Nephron (organoid): Measurements from ENCODE around the gene RNASE8.

Experiments
- H3K27ac Mint-ChIP-seq, 3 experiments: 2 replicates each; pipeline ENCODE4 v1.8.0; 2020; ENCODE audit warnings: mixed read lengths in 3 of 3, mild to moderate bottlenecking in 2 of 3, moderate library complexity in 1 of 3
- H3K27me3 Mint-ChIP-seq: 2 replicates; pipeline ENCODE4 v1.8.0; 2021; ENCODE audit warnings: low read depth, mild to moderate bottlenecking, moderate library complexity, mixed read lengths
- H3K36me3 Mint-ChIP-seq: 2 replicates; pipeline ENCODE4 v1.8.0; 2020; ENCODE audit warnings: low read depth, mixed read lengths
- H3K4me1 Mint-ChIP-seq: 2 replicates; pipeline ENCODE4 v1.8.0; 2020; ENCODE audit warnings: mixed read lengths
- H3K4me3 Mint-ChIP-seq, 3 experiments: 2 replicates each; pipeline ENCODE4 v1.8.0; 2020; ENCODE audit warnings: mild to moderate bottlenecking in 3 of 3, mixed read lengths in 3 of 3, moderate library complexity in 2 of 3
- H3K9me3 Mint-ChIP-seq: 2 replicates; pipeline ENCODE4 v1.8.0; 2020; ENCODE audit warnings: mixed read lengths
- CTCF ChIP-seq, 3 experiments: fragments of 200-600 bp; sonication (generic); IDR thresholded peaks; one replicate each; pipeline ENCODE4 v1.5.0; 2021; ENCODE audit warnings: antibody characterized with exemption in 3 of 3; ENCODE audit not compliant: unreplicated experiment in 3 of 3

RNASE8 gene

DNA sequence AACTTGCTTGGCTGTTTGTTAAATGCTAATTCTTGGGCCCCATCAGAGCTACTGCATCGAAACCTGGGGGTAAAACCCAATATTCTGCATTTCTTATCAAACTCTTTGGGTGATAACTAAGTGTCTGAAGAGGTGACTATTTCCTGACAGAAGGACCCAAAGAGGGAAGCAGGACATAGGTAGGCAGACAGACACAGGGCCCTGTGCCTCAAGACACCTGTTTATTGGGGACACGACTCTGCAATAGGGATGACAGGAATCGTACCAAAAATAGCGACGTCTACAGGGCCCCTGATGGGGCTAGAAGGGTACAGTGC lies 32.2 kb downstream of the RNASE8 start:
- Mint-ChIP-seq H3K4me3 (no peak overlapping the region), H3K27ac (no peak overlapping the region), H3K4me1 (peaks cover 36% of the 10 kb centered on the region), H3K9me3 (no peaks in the 10 kb centered on the region), H3K27me3 (no peaks in the 10 kb centered on the region), H3K36me3 (peaks cover 62% of the 10 kb centered on the region)
- no peak for TF ChIP-seq CTCF (IDR thresholded peaks at IDR 0.05; ENCODE audit: unreplicated experiment in 3 of 3)

GRCh38 chr14:21090194-21090939 lies 32.7 kb downstream of the RNASE8 start:
- Mint-ChIP-seq H3K27me3 (no peaks in the 10 kb centered on the region), H3K4me1 (peaks cover 41% of the 10 kb centered on the region), H3K4me3 (no peak overlapping the region), H3K9me3 (no peaks in the 10 kb centered on the region), H3K27ac (peak overlapping the region in 1 of 3 experiments; percentile 55), H3K36me3 (peaks cover 58% of the 10 kb centered on the region)
- peak; percentile 52 to 55 (median 54) for TF ChIP-seq CTCF (IDR thresholded peaks at IDR 0.05; ENCODE audit: unreplicated experiment in 3 of 3)

DNA sequence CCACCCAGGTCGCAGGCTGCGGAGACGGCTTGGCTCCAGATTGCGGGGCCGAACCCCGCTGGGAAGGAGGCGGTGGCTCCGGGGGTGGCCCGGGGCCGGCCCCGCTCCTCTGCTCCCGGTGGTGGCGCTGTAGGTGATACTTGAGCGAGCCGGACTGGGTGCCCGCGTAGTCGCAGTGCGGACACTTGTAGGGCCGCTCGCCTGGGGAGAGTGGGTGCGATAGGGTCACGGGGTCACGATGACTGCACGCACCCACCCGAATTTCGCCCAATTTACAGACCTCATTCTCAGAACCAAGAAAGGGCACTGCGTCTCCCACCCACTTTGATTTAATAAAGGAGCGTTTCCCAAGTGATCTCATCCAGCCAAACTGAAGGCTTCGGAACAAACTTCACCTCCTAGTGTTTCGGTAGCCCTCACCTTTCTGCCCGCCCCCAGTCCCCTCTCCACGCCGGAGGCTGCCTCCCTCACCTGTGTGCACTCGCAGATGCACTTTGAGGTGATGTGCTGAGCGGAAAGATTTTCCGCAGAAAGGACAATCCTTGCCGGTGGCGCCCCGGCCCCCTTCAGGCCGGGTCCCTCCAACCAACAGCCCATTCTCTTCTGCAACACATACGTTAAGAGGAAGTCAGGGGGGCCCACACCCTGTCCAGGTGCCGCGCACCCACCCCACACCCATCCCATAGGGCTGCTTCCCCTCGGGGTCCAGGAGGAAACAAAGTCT lies 33.5 kb downstream of the RNASE8 start:
- H3K27me3 Mint-ChIP-seq = no peaks in the 10 kb centered on the region
- H3K36me3 Mint-ChIP-seq = peaks cover 52% of the 10 kb centered on the region
- no peak for TF ChIP-seq CTCF (IDR thresholded peaks at IDR 0.05; ENCODE audit: unreplicated experiment in 3 of 3)
- H3K4me1 Mint-ChIP-seq = peaks cover 49% of the 10 kb centered on the region
- peak overlapping the region; percentile 63 to 76 (median 63) for H3K27ac Mint-ChIP-seq
- H3K9me3 Mint-ChIP-seq = no peaks in the 10 kb centered on the region
- no peak overlapping the region for H3K4me3 Mint-ChIP-seq

GRCh38 chr14:21091821-21092272 lies 34.2 kb downstream of the RNASE8 start:
- Mint-ChIP-seq H3K4me1 (peaks cover 51% of the 10 kb centered on the region), H3K27me3 (no peaks in the 10 kb centered on the region)

DNA sequence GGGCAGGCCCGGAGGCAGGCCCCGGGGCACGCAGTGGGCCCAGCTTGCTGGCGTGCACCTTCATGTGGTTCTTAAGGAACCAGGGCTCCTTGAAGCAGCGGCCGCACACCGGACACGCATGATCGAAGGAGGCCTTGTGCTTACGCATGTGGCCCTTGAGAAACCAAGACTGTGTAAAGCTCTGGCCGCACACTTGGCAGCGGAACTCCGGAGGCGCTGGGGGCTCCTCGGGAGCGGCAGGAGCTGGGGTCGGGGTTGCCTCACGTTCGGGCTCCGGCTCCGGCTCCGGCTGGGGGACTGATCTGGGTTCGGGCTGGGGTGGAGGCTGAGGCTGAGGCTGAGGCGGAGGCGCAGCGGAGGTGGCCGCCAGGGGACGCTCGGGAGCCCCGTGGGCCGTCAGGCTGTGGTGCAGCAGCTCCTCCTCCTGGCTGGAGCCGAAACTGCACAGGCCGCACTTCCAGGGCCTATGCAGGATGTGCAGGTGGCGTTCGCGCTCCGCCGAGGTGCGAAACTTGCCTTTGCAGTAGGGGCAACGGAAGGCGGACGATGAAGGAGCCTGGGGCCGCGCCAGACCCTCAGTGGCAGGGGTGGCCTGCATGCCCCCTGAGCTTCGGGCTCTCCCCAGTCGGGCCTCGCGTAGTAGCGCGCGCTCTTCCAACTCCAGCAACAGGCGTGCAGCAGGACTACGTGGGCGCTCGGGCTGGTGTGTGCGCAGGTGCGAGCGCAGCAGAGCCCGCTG lies 34.8 kb downstream of the RNASE8 start:
- H3K4me1 Mint-ChIP-seq = peaks cover 57% of the 10 kb centered on the region
- TF ChIP-seq CTCF (IDR thresholded peaks at IDR 0.05; ENCODE audit: unreplicated experiment in 3 of 3) = peak; percentile 100
- H3K36me3 Mint-ChIP-seq = peaks cover 40% of the 10 kb centered on the region
- H3K27ac Mint-ChIP-seq = peak overlapping the region; percentile 52 to 66 (median 63)
- H3K27me3 Mint-ChIP-seq = no peaks in the 10 kb centered on the region
- no peaks in the 10 kb centered on the region for H3K9me3 Mint-ChIP-seq
- H3K4me3 Mint-ChIP-seq = no peak overlapping the region

More at GRCh38 chr14:21091821-21092272, 34.2 kb downstream of the RNASE8 start:
- peaks cover 44% of the 10 kb centered on the region for H3K36me3 Mint-ChIP-seq
- no peak for TF ChIP-seq CTCF (IDR thresholded peaks at IDR 0.05; ENCODE audit: unreplicated experiment in 3 of 3)
- H3K27ac Mint-ChIP-seq = peak overlapping the region; percentile 63 to 76 (median 63)
- H3K4me3 Mint-ChIP-seq = peak overlapping the region in 1 of 3 experiments; percentile 11
- H3K9me3 Mint-ChIP-seq = no peaks in the 10 kb centered on the region
